GM23248 (cell line): ENCODE results near the gene RAD51B.

Experiments
- EZH2 ChIP-seq: fragments of 200-600 bp; sonication (generic); IDR thresholded peaks from 2 replicates; pipeline ENCODE4 v1.6.1; 2018; ENCODE audit warnings: antibody characterized with exemption, mild to moderate bottlenecking; ENCODE audit not compliant: insufficient read depth, poor library complexity, severe bottlenecking
- EZH2phosphoT487 ChIP-seq: fragments of 200-600 bp; sonication (generic); IDR thresholded peaks from 2 replicates; pipeline ENCODE4 v1.6.1; 2018; ENCODE audit warnings: antibody characterized with exemption, moderate library complexity, mild to moderate bottlenecking, low read depth; ENCODE audit not compliant: insufficient read depth

DNA sequence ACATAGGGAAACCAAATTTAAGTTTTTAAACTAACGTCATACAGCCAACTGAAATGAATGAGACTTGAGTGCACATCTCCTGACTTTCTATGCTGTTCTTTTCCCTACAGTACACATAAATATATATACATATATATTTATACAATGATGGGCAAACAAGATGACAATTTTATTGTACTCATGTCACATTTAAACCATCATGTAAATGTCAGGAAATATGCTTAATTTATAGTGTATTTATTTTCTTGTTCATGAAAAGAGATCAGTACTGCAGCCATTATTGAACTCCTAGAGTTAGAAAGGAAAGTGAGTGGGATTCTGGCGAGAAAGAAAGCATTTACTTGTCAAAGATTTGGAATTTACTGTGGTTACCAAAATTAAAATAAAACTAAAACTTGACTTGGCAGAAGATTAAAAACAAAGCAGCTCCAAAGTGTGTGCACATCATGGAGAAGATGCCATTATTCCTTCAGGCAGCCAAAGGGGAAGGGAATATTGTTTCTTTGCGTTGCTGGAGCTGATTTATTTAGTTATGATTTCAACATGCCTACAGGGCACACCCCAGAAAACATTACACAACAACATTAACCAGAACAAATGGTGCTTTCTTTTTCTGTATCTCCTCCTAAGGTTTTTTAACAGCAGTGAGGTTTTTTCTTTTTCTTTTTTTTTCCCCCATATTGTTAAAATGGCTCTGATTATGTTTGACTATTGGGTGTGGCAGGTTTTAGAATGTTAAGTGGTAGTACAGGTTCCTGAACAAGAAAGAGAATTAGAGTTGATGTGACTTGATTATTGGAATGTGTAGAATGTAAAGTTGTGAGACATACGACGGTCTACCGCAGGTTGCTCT is 144.6 kb downstream of the RAD51B start:
- no peak for TF ChIP-seq EZH2
- no peak for TF ChIP-seq EZH2phosphoT487
